Measurements from ENCODE around the gene ANP32A.

ANP32A gene

DNA sequence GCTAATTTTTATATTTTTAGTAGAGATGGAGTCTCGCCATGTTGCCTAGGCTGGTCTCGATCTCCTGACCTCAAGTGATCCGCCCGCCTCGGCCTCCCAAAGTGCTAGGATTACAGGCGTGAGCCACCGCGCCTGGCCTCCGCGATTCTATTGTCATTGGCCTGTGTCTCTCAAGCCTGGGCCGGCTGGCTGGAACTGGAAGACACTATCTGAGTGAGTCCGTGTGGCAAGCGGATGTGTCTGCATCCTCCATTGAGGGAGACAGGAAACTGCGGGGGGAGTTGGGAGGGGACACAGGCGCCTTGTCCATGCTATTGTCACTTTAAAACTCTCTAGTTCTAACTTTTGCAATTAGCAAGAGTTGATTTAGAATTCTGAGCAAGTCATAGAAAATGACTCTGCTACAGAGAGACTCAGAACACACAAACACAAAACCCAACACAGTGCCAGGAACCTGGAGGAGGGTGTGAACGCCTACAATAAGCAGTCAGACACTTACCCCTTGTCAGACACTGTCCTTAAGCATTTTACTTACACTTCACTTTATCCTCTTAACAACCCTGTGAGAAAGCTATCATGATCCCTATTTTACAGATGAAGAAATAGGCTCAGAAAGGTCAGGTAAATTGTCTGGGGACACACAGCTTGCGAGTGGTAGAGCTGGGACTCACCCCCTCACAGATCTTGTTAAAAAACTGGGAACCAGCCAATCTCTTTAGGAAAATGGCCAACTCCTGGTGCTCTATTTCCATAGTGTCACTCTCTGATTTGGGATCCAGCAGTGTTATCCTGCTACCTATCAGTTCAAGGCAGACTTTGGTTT, 38.7 kb downstream of the ANP32A start:
- FAIRE-seq (no peak), DNase-seq (ENCODE audit: insufficient read length, low spot score) (no peak)
- TF ChIP-seq, protein P1, sequence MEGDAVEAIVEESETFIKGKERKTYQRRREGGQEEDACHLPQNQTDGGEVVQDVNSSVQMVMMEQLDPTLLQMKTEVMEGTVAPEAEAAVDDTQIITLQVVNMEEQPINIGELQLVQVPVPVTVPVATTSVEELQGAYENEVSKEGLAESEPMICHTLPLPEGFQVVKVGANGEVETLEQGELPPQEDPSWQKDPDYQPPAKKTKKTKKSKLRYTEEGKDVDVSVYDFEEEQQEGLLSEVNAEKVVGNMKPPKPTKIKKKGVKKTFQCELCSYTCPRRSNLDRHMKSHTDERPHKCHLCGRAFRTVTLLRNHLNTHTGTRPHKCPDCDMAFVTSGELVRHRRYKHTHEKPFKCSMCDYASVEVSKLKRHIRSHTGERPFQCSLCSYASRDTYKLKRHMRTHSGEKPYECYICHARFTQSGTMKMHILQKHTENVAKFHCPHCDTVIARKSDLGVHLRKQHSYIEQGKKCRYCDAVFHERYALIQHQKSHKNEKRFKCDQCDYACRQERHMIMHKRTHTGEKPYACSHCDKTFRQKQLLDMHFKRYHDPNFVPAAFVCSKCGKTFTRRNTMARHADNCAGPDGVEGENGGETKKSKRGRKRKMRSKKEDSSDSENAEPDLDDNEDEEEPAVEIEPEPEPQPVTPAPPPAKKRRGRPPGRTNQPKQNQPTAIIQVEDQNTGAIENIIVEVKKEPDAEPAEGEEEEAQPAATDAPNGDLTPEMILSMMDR (IDR thresholded peaks at IDR 0.05; ENCODE audit: insufficient read depth, missing control alignments) = no peak

DNA sequence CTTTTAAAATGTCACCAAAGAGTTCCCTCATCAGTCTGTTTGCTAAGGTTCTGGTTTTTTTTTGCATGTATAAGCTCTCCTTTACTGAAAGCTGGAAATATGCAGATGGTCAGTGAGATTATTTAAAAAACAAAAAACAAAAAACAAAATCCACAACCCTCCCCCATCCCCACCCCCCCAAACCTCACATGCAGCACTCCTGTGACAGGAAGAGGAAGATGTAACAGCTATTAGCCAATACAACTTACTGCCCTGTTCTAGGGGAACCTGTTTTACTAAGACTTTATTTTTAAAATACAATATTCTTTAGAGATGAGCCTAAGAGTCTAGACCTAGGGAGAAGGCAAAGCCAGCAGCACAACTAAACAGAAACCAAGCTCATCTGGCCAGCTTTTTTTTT, 39.5 kb downstream of the ANP32A start:
- FAIRE-seq = no peak
- DNase-seq (ENCODE audit: insufficient read length, low spot score) = no peak
- TF ChIP-seq, protein P1 (IDR thresholded peaks at IDR 0.05; ENCODE audit: insufficient read depth, missing control alignments) = no peak

- DNase-seq (ENCODE audit: insufficient read length, low spot score) (no peak), FAIRE-seq (no peak)
- TF ChIP-seq, protein P1 (IDR thresholded peaks at IDR 0.05; ENCODE audit: insufficient read depth, missing control alignments) = no peak
Measured at GRCh38 chr15:68778876-68779275, 41.8 kb downstream of the ANP32A start.

DNA sequence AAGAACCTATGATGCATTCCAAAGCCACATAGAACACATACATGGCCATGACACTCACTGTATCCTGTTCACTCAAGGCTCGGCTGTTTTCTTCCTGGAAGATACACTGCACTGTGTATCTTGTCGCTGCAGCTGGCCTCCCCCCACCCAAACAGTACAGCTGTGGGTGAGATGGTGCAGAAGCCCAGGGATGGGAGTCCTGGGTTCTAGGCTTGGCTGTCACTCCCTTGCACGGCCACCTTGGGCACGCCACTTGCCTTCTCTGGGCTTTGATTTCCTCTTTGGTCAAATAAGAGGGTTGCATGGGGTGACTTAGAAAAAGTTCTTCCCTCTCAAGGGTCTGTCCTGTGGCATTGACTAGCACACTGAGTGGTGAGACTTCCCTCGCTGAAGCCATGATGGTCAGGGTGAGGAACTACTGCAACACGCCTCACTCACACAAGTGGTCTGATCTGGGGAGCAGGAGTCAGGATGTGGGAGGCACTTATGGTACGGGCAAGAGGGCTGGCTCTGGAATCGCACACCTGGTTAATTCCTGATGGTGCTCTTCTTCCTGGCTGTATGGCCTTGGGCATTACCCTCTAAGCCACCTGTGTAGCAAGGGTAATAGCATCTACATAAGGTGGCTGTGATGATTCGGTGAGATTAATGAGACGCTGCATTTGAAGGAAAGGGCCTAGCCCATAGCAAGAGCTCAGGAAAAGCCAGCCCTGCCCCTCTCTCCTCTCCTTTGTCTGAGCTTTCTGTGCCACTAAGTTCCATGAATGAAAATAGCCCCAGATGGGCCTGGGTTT, 44.0 kb downstream of the ANP32A start:
- TF ChIP-seq, protein P1 (IDR thresholded peaks at IDR 0.05; ENCODE audit: insufficient read depth, missing control alignments) = no peak
- FAIRE-seq (no peak), DNase-seq (ENCODE audit: insufficient read length, low spot score) (no peak)

DNA sequence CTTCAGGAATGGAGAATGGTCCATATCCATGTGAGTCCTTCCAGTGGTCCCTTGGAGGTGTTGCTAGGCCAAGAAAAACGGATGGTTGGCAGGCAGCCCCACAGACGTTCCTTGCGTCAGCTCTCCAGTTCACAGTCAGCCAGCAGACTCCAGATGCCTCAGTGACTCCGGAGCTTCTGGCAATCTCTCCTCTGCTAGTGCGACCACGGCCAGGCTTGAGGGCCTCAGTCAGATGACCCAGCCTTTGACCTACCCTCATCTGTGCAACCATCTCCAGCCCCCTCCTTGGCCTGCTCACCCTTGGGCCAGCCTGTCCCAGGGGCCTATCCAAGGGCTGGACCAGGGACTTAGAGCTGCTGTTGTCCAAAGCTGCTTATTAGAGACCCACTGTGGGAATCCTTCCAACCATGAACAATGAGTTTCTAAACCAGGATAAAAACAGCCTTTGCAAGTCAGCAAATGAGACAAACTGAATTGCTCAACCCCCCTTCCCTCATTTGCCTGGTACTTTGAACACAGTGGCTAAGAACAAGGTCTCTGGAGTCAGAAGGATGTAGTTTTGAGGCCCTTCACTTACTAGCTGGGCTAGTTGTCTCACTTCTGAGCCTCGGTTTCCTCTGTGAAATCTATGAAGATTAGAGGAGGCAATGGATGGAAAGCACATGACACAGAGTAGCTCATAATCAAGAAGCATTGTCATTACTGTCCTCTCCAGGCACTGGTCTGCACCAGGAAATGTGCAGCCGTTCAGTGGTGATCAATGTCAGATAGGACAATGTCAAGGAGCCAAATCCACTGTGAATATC, 44.8 kb downstream of the ANP32A start:
- FAIRE-seq = no peak
- DNase-seq (ENCODE audit: insufficient read length, low spot score) = no peak
- TF ChIP-seq, protein P1 (IDR thresholded peaks at IDR 0.05; ENCODE audit: insufficient read depth, missing control alignments) = no peak

GRCh38 chr15:68775236-68775577, 45.5 kb downstream of the ANP32A start:
- FAIRE-seq = no peak
- no peak for DNase-seq (ENCODE audit: insufficient read length, low spot score)
- TF ChIP-seq, protein P1 (IDR thresholded peaks at IDR 0.05; ENCODE audit: insufficient read depth, missing control alignments) = no peak

All from D721Med (cell line).